GM18909 (cell line): Measurements from ENCODE around the gene CHAD.

Source experiments
- ATAC-seq: cut with Tn5 transposase; IDR thresholded peaks from one replicate; pipeline ENCODE4 v1.9.1; 2021; ENCODE audit warnings: mild to moderate bottlenecking; ENCODE audit not compliant: unreplicated experiment, poor library complexity

Gene CHAD

GRCh38 chr17:50468304-50469207 lies at the start of gene CHAD:
Gene CHAD (minus strand): TSS chr17:50468880. CDS start chr17:50468813, 67 bp downstream.
- ATAC-seq = no peak

DNA sequence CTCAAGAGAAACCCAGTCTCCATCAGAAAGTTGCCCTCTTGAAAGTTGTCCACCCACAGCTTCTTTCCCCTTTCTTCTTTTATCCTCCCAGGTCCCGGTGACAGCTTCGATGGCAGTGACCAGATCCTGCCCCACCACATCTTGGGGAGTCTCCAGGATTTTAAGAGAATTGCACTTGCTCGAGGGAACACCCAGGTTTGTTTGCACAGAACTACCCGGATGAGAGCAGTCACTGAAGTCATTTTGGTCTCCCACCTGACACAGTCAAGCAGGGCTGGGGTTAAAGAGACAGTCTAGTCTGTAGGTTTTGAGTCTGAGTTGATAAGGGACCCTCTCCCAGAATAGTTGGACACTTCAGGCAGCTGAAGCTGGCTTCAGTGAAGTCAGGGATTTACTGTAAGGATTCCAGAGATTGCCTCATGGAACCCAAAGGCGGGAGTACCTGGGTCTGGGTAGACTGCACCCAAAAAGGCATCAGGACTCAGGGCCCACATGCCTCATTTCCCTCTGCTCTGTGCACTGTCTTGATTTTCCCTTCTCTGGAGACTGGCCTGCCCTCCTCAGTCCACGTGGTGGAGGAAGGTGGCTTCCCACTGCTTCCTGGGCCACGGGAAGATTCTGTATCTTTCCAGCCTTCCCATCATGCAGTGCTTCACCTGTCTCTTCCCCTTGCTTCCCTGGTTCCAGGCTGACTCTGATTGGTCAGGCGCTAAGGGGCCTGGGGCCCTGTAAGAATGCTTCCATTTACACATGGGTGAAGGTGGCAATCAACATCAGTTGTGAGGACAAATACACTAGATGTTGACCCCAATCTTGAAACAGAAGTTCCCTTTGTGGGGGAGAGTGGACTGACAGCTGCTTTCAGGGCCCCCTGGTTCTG lies 49.1 kb upstream of the CHAD start:
- no peak for ATAC-seq

- ATAC-seq = no peak
Observed at GRCh38 chr17:50517011-50517410, 48.3 kb upstream of the CHAD start.

DNA sequence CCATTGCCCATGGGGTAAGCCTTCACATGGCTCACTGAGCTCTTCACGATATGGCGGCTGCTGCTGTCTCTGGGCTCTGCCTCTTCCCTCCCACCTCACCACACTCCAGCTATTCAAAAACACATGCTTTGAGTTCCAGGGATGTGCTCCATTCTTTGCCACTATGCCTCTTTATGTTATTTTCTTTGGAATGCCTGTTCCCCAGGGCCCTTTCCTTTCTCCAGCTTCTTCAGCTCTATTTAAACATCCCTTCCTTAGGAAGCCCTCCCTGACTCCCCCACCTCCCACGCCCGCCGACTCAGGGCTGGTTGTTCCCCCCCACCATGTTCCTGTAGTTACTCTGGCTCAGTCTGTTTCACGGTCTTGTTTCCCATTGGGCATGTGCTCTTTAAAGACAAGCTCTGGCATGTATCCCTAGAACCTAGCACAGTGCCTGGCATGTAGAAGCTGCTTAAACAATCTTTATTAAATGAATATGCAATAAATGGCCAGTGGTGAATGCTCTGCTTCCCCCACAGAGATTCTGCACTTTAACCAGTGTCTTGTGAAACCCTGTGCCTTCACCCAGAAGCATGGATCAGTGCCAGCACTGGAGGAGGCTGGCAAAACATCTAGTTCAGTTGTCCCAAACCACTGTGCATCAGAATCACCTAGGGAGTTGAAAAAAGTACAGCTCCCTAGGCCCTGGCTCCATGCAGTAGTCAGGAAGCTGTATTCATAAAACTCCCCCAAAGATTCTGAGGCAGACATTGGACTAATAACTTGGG lies 46.4 kb upstream of the CHAD start:
- ATAC-seq = no peak

GRCh38 chr17:50514388-50514787 lies 45.7 kb upstream of the CHAD start:
- no peak for ATAC-seq

DNA sequence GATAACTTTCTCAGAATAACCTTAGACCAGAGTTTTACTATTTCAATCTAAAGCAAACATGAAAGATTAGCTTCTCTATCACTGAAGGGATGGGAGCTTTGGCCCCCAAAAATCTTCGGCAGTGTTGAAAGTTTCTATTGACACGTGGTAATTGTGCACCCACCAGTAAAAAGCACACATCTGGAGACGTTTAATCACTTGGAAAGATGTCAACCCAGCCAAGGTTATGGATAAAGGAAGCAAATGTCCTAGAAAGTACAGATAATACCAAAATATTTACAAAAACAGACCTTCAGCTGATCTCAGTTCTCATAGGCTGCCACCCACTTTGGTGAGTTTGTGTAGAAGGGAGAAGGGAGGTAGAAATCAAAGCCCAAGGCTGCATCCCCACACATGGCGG lies 44.8 kb upstream of the CHAD start:
- no peak for ATAC-seq

DNA sequence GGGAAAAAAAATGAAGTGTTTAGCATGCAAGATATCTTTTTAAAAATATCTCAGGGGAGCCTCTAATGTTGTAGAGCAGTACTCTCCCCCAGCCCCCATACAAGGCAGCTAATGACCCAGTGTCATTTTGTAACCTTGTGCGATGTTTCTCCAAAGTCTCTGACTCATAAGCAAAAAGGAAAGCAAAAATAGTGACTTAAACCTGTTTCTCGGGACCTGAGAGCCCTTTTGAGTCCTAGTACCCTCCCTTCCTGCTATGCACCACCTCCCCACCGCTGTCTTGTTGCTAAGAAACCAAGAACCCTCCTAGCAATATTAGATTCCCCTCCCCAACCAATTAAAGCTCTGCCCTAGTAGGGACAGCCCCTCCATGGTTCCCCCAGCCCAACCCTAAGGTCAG lies 42.4 kb upstream of the CHAD start:
- ATAC-seq = peak; percentile 80

DNA sequence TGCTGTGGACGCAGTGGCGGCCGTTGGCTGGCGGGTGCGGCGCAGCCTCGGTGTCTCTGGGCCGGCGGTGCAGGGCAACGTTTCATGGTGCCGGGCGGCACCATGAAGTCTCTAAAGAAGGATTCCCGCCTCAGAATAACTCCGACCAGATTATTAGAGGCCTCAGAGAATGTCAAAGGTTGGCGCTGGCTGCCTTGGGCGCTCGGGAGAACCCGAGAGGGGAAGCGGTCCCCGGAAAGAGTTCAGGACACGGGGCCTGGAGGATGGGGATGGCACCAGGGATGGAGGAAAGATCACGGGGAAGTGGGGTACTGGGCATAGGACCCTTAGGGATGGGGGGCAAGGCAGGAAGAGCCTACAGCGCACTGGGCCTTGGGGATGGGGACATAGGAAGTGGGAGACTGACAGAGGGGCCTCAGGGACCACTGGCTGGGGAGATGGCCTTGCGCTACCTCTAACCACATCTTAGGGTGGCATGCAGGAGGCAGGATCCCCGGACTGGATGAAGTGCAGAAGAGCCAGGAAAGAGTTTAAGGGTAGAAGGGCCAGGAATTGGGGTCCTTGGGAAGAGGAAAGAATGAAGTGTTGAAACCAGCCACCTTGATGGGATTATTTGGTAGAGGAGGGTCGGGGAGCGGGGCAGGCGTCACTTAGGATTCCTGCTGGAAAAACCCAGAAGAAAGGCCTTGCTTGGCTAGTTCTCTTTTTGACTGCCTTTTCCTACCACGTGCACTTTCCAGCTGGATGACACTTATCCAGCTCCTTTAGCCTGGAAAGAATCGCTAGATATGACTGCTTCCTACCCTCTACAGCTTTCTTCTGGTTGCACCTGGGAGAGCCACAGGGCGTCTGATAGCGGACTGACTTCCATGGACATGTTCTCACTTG lies 40.1 kb upstream of the CHAD start:
- peak; percentile 42 for ATAC-seq

- ATAC-seq = no peak
Observed at GRCh38 chr17:50507871-50508572, 39.3 kb upstream of the CHAD start, which contains the start of gene MYCBPAP. Gene MYCBPAP (plus strand): TSS chr17:50508439. CDS start chr17:50508675, 236 bp downstream.

DNA sequence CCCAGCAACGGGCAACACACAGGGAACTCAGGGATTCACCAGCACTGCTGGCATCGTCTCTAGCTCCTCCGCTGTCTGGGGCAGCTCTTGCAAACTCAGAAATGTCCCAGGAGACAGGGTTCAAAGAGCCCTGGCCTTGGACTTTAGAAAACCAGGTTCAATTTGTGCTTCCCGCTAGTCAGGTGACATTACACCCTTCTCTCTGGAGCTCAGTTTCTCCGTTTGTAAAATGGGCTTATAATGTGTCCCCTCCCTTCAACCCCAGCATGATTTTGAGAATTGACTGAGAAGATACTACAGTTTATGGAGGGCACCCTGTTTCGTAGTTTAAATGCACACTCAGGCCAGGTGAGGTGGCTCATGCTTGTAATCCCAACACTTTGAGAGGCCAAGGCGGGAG lies 37.6 kb upstream of the CHAD start:
- ATAC-seq = no peak

DNA sequence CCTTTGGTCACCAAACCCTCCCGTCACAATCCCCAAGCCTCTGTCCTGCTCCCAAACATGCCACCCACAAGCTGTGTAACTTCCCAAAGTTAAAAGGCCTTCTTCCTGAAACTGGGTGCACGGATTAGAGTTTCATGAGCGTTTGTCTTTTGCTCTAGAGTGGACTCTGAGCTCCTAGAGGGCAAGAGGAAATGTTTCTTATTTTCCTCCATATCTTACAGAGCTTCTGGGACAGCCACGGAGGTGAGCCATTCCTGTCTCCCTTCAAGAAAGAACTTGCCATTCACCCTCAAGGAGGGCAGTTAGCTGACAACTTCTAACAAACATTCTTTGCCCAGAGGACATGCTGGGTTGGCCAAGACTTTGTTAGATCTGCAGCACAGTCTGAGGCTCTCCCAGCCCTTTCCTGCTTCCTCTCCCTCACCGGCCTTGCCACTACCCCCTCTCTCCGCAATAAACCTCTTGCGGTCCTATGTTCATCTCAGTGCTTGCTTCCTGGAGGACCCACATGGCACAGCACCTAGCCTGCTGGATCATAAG lies 37.0 kb upstream of the CHAD start:
- ATAC-seq = no peak

GRCh38 chr17:50502301-50502990 lies 33.8 kb upstream of the CHAD start:
- ATAC-seq = no peak

DNA sequence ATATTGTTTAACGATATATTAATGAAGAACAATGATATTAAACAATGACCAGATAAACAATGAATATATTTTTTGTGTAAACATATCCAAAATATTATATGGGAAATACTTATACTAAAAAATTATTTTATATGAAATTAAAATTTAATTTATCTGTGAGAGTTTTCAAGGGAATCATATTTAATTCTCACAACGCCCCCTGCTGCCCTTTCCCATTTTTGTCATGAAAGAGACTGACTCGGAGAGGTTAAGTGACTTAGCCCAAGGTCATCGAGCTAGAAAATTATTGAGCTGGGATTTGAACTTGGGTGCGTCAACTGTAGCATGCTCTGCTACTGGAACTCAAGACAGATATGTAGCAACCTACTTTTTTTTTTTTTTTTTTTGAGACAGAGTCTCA lies 32.4 kb upstream of the CHAD start:
- no peak for ATAC-seq

- ATAC-seq = no peak
Observed at GRCh38 chr17:50499721-50500120, 31.0 kb upstream of the CHAD start.

DNA sequence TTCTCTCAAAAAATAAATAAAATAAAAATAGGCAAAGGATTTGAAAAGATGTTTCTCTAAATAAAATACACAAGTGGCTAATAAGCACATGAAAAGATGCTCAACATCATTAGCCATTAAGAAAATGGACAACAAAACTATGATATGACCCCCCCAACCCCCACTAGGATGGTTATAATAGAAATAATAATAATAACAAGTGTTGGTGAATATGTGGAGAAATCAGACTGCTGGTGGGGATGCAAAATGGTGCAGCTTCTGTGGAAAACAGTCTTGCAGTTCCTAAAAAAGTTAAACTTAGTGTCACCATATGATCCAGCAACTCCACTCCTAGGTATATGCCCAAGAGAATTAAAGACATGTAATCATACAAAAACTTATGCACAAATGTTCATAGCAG lies 30.6 kb upstream of the CHAD start:
- ATAC-seq = no peak

DNA sequence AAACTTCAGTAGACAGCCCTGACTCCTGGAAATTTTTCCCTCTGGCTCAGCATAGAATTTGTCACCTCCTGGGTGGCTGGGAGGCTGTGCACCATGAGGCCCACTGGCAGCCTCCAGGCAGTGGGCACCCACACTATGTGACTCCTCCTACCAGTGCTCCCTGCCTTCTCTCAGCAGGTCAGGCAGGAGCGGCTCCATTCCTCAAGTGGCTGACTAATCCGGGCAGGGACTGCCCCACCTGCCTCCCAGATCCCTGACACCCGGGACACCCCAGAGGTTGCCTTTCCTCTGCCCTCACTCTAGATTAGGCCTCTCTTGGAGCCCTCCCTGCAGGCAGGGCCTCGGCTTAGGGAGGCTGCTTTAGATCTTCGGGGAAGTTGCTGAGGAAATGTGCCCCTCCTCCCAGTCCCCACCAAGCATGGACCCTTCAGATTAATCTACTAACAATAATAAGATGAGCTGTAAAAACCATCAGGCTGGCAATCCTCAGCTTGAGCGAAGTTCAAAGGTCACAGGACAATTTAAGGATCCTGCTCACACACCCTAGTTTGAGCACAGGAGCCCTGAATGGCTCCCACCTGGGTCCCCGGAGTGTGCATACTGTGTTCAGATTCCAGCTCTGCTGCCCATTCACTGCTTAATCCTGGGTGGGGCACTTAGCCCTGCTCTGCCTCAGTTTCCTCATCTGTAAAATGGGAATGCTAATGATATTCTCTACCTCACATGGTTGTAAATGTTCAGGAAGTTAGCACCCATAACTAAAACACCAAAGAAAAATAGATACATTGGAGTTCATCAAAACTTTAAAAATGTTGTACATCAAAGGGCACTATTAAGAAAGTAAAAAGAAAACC lies 29.6 kb upstream of the CHAD start:
- no peak for ATAC-seq

- ATAC-seq = no peak
Observed at GRCh38 chr17:50495918-50496317, 27.2 kb upstream of the CHAD start.
